Ishikawa (cell line): ENCODE measurements around the gene ARRB1.

ENCODE experiments used
- CEBPB ChIP-seq: IDR thresholded peaks from 2 replicates; pipeline ENCODE4 v1.6.1; 2012
- EGR1 ChIP-seq: IDR thresholded peaks from 2 replicates; pipeline ENCODE4 v1.6.1; 2012
- EP300 ChIP-seq: IDR thresholded peaks from 2 replicates; pipeline ENCODE4 v1.6.1; 2012; ENCODE audit warnings: borderline replicate concordance
- FOXM1 ChIP-seq: IDR thresholded peaks from 2 replicates; pipeline ENCODE4 v1.6.1; 2012; ENCODE audit warnings: low read depth, borderline replicate concordance
- NFIC ChIP-seq: IDR thresholded peaks from 2 replicates; pipeline ENCODE4 v1.6.1; 2012
- RAD21 ChIP-seq: IDR thresholded peaks from 2 replicates; pipeline ENCODE4 v1.6.1; 2012; ENCODE audit warnings: low read depth
- TAF1 ChIP-seq: IDR thresholded peaks from 2 replicates; pipeline ENCODE4 v1.6.1; 2012; ENCODE audit warnings: low read depth, mild to moderate bottlenecking
- TCF12 ChIP-seq: IDR thresholded peaks from 2 replicates; pipeline ENCODE4 v1.6.1; 2012; ENCODE audit warnings: low read depth
- YY1 ChIP-seq: IDR thresholded peaks from 2 replicates; pipeline ENCODE4 v1.6.1; 2012; ENCODE audit warnings: low read depth
- ZBTB7A ChIP-seq: IDR thresholded peaks from 2 replicates; pipeline ENCODE4 v1.6.1; 2012; ENCODE audit warnings: low read depth
- TF ChIP-seq, protein P1 (sequence below): IDR thresholded peaks from 2 replicates; pipeline ENCODE4 v1.6.1; 2012
- TF ChIP-seq, protein P2 (sequence below): IDR thresholded peaks from 2 replicates; pipeline ENCODE4 v1.6.1; 2012; ENCODE audit warnings: low read depth, mild to moderate bottlenecking
- TF ChIP-seq, protein P3 (sequence below): IDR thresholded peaks from 2 replicates; pipeline ENCODE4 v1.6.1; 2012

DNA sequence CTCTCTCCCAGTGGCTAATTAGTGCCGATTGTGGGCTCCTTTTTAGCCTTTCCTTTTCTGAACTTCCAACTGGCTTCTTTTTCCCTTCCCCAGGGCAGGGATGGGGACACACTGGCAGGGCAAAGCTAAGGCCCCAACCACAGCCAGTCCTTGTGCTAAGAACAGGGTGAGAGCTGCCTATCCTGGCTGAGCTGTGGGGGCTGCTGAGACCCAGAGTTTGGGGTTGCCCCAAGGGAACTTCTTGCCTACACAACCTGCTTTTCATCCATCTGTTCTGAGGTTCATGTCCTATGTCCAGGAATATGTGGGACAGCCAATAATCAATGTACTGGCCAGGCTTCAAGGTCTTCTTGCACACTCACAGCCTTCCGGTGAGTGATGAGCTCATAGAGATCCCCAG lies 120.8 kb downstream of the ARRB1 start:
- TF ChIP-seq TAF1 = no peak
- TF ChIP-seq, protein P1, sequence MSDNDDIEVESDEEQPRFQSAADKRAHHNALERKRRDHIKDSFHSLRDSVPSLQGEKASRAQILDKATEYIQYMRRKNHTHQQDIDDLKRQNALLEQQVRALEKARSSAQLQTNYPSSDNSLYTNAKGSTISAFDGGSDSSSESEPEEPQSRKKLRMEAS = no peak
- TF ChIP-seq, protein P2, sequence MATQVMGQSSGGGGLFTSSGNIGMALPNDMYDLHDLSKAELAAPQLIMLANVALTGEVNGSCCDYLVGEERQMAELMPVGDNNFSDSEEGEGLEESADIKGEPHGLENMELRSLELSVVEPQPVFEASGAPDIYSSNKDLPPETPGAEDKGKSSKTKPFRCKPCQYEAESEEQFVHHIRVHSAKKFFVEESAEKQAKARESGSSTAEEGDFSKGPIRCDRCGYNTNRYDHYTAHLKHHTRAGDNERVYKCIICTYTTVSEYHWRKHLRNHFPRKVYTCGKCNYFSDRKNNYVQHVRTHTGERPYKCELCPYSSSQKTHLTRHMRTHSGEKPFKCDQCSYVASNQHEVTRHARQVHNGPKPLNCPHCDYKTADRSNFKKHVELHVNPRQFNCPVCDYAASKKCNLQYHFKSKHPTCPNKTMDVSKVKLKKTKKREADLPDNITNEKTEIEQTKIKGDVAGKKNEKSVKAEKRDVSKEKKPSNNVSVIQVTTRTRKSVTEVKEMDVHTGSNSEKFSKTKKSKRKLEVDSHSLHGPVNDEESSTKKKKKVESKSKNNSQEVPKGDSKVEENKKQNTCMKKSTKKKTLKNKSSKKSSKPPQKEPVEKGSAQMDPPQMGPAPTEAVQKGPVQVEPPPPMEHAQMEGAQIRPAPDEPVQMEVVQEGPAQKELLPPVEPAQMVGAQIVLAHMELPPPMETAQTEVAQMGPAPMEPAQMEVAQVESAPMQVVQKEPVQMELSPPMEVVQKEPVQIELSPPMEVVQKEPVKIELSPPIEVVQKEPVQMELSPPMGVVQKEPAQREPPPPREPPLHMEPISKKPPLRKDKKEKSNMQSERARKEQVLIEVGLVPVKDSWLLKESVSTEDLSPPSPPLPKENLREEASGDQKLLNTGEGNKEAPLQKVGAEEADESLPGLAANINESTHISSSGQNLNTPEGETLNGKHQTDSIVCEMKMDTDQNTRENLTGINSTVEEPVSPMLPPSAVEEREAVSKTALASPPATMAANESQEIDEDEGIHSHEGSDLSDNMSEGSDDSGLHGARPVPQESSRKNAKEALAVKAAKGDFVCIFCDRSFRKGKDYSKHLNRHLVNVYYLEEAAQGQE = no peak
- TF ChIP-seq NFIC = no peak
- no peak for TF ChIP-seq CEBPB
- TF ChIP-seq, protein P3, sequence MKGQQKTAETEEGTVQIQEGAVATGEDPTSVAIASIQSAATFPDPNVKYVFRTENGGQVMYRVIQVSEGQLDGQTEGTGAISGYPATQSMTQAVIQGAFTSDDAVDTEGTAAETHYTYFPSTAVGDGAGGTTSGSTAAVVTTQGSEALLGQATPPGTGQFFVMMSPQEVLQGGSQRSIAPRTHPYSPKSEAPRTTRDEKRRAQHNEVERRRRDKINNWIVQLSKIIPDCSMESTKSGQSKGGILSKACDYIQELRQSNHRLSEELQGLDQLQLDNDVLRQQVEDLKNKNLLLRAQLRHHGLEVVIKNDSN = no peak
- no peak for TF ChIP-seq YY1
- no peak for TF ChIP-seq EGR1
- TF ChIP-seq RAD21 = no peak
- no peak for TF ChIP-seq EP300
- no peak for TF ChIP-seq FOXM1
- no peak for TF ChIP-seq TCF12
- TF ChIP-seq ZBTB7A = no peak
